Adrenal gland (tissue), 12 donors: ENCODE data around the gene THBD. TPM values are rescaled to one million over a fixed set of nuclear protein-coding genes. Genes with fewer than 3 reads are reported as not detected.

Experiments
- DNase-seq, 7 donors: peaks; one replicate each; pipeline ENCODE4 v3.0.0-alpha.2; 2019 to 2020
- H3K27ac ChIP-seq, 5 donors: fragments of 200-600 bp; sonication (generic) in 4 of 5; 1 replicate in 3 of 5; 2 replicates in 2 of 5; pipeline versions ENCODE4 v1.5.1 to v1.8.0; 2016 to 2020; ENCODE audit warnings: mild to moderate bottlenecking in 1 of 5
- H3K27me3 ChIP-seq: fragments of 200-600 bp; 2 replicates; pipeline ENCODE4 v1.8.0; 2021
- H3K36me3 ChIP-seq, 2 donors: fragments of 200-600 bp; replicated peaks in 1 of 2; 1 replicate in 1 of 2; 2 replicates in 1 of 2; pipeline versions ENCODE4 v1.5.1 to v1.8.0; 2018 to 2022
- H3K4me1 ChIP-seq, 2 donors: fragments of 200-600 bp; replicated peaks in 1 of 2; 1 replicate in 1 of 2; 2 replicates in 1 of 2; pipeline versions ENCODE4 v1.5.1 to v1.8.0; 2018 to 2021
- H3K4me3 ChIP-seq, 4 donors: fragments of 200-600 bp; sonication (generic) in 3 of 4; one replicate each; pipeline ENCODE4 v1.5.1; 2016 to 2018
- H3K9me3 ChIP-seq, 3 donors: fragments of 200-600 bp; sonication (generic) in 1 of 3; replicated peaks in 1 of 3; 1 replicate in 2 of 3; 2 replicates in 1 of 3; pipeline versions ENCODE4 v1.5.1 to v1.8.0; 2016 to 2021
- POLR2A ChIP-seq, 2 donors: fragments of 450-650 bp; IDR thresholded peaks; one replicate each; pipeline ENCODE4 v1.6.1; 2017; ENCODE audit warnings: antibody characterized with exemption in 2 of 2, mild to moderate bottlenecking in 2 of 2, moderate library complexity in 1 of 2
- WGBS, 4 donors: extraction: QIAGEN DNeasy Blood & Tissue Kit in 2 of 4; methylation state at CpG; one replicate each; pipeline versions ENCODE4 v1.1.5 to v1.1.7; 2013 to 2017; 5-methylcytosine and 5-hydroxymethylcytosine counted together
- intact Hi-C, 2 donors: fragments of 100-400 bp; cut with DNase I; formaldehyde crosslinking; loops; one replicate each; pipeline versions ENCODE4 v1.14.1 to v1.15.0; 2022 to 2023
- polyA plus RNA-seq, 3 donors: library from polyadenylated mRNA; stranded (reverse); fragments of 200-250 nt in 2 of 3; fragments of 350-450 nt in 1 of 3; fragmentation: Illumina TruSeq in 1 of 3; extraction: RNeasy Lipid Tissue Mini Kit (QIAGEN cat#74804) in 1 of 3; gene quantifications; one replicate each; pipeline ENCODE4 v1.2.3, GENCODE V29; 2013 to 2014
- total RNA-seq, 9 donors: library from RNA; depleted of rRNA in 4 of 9; stranded (reverse); fragments of >200 nt in 4 of 9; fragments of 120-200 nt in 1 of 9; fragmentation: NEBNext Ultra II Directional in 1 of 9; extraction: Animal tissue kit (Norgen Biotek cat#: 25700) in 1 of 9; gene quantifications; one replicate each; pipeline versions ENCODE4 v1.1.0 to v1.2.4, GENCODE V29; 2013 to 2023
- TF ChIP-seq, protein P1 (sequence below), 6 experiments: fragments of 450-650 bp in 4 of 6; fragments of 200-600 bp in 2 of 6; sonication (generic) in 1 of 6; IDR thresholded peaks; 1 replicate in 5 of 6; 2 replicates in 1 of 6; pipeline versions ENCODE4 v1.5.1 to v1.8.0; 2016 to 2021; ENCODE audit warnings: antibody characterized with exemption in 6 of 6, mild to moderate bottlenecking in 2 of 6, moderate library complexity in 1 of 6
- donor health status: healthy with polysubstance abuse.
- donor health status: Bipolar disorder and iron deficiency.
- donor health status: DM: yes; HTN: yes; CAD: no.
- donor health status: DM: no; HTN: no; CAD: no.
- donor health status: DM: no; HTN: no; CAD: no.
- donor health status: DM: yes; HTN: yes; CAD: no.

Gene THBD
- total and polyA plus RNA-seq, 12 donors, result 1.2 to 58.0 (median 17.5) TPM

DNA sequence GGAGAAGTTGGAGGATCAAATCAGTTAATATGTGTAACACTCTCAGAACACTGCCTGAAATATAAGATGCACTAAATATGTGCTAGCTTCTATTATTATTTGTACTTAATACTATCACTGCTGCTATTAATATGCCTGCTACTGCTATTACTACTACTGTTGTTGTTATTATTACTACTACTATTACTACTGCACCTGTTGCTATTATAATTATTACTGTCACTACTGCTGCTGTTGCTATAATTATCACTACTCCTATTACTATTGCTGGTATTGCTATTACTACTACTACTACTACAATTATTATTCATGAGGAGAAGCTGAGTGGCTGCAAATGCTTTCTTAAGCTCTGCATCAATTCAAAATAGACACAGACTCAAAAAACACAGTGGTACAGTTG lies 31.0 kb downstream of the THBD start:
- intact Hi-C loops, result no loop called here

DNA sequence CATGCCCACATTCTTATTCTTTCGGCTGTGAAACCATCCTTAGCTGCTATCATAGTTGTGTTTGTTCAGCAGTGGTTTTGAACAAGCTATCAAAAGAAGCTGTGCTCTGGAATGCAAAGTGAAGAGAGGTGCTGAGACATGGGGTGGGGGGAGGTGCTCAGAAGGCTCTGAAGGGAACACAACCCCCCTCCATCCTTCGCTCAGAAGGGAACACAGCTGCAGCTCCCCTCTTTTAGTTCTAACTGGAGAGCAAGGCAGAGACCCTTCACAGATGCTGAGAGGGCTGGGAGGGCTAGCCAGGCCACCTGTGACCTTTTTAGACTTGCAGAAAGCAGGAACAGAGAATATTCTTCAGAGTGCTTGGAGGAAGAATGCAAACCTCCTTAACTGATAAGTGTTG lies 32.0 kb downstream of the THBD start:
- 76 to 87% (median 86%) methylated on average over 2 of the region's 2 CpGs for WGBS, 4 donors
- intact Hi-C loops, result no loop called here

More for the DNA sequence above, 31.0 kb downstream of the THBD start:
- H3K4me1 ChIP-seq, result peaks cover 0 to 2% of the 10 kb centered on the region in 2 donors
- no peak for TF ChIP-seq POLR2A (IDR thresholded peaks at IDR 0.05)
- TF ChIP-seq, protein P1, sequence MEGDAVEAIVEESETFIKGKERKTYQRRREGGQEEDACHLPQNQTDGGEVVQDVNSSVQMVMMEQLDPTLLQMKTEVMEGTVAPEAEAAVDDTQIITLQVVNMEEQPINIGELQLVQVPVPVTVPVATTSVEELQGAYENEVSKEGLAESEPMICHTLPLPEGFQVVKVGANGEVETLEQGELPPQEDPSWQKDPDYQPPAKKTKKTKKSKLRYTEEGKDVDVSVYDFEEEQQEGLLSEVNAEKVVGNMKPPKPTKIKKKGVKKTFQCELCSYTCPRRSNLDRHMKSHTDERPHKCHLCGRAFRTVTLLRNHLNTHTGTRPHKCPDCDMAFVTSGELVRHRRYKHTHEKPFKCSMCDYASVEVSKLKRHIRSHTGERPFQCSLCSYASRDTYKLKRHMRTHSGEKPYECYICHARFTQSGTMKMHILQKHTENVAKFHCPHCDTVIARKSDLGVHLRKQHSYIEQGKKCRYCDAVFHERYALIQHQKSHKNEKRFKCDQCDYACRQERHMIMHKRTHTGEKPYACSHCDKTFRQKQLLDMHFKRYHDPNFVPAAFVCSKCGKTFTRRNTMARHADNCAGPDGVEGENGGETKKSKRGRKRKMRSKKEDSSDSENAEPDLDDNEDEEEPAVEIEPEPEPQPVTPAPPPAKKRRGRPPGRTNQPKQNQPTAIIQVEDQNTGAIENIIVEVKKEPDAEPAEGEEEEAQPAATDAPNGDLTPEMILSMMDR (IDR thresholded peaks at IDR 0.05), result no peak
- no peaks in the 10 kb centered on the region for H3K9me3 ChIP-seq
- no peak overlapping the region for H3K4me3 ChIP-seq
- DNase-seq, result no peak
- no peaks in the 10 kb centered on the region for H3K36me3 ChIP-seq
- H3K27ac ChIP-seq, result no peak overlapping the region
- no peaks in the 10 kb centered on the region for H3K27me3 ChIP-seq

DNA sequence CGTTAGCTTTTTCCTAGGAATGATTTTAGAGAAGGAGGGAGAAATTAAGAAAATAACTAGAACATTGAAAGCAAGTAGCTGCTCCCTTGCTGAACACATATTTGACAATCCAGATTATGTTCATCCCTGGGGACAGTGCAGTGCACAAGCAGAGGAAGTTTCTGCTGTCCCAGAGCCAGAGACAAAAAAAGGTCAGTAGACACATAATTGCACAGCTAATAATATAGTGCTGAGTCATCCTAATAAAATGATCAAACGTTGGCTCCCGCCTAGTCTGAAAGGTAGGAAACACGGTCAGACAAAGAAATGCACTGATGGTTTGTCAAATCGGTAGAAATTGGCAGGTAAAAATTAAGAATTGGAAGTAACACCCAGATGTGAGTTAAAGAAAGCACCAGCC lies 36.0 kb downstream of the THBD start:
- peak in 1 of 7 donors; percentile 53 for DNase-seq
- 35 to 61% (median 39%) methylated on average over 5 of the region's 5 CpGs for WGBS, 4 donors
- Histone ChIP-seq H3K27ac (no peak overlapping the region), H3K9me3 (no peaks in the 10 kb centered on the region), H3K4me3 (no peak overlapping the region), H3K27me3 (no peaks in the 10 kb centered on the region), H3K4me1 (peaks cover 0 to 7% of the 10 kb centered on the region in 2 donors), H3K36me3 (no peaks in the 10 kb centered on the region)
- intact Hi-C loops, result no loop called here
- TF ChIP-seq POLR2A (IDR thresholded peaks at IDR 0.05), result no peak
- TF ChIP-seq, protein P1 (IDR thresholded peaks at IDR 0.05), result no peak

More for the DNA sequence above, 32.0 kb downstream of the THBD start:
- Histone ChIP-seq H3K9me3 (no peaks in the 10 kb centered on the region), H3K27ac (no peak overlapping the region), H3K4me3 (no peak overlapping the region), H3K27me3 (no peaks in the 10 kb centered on the region), H3K36me3 (no peaks in the 10 kb centered on the region), H3K4me1 (peaks cover 0 to 7% of the 10 kb centered on the region in 2 donors)
- no peak for TF ChIP-seq POLR2A (IDR thresholded peaks at IDR 0.05)
- TF ChIP-seq, protein P1 (IDR thresholded peaks at IDR 0.05), result no peak
- no peak for DNase-seq

DNA sequence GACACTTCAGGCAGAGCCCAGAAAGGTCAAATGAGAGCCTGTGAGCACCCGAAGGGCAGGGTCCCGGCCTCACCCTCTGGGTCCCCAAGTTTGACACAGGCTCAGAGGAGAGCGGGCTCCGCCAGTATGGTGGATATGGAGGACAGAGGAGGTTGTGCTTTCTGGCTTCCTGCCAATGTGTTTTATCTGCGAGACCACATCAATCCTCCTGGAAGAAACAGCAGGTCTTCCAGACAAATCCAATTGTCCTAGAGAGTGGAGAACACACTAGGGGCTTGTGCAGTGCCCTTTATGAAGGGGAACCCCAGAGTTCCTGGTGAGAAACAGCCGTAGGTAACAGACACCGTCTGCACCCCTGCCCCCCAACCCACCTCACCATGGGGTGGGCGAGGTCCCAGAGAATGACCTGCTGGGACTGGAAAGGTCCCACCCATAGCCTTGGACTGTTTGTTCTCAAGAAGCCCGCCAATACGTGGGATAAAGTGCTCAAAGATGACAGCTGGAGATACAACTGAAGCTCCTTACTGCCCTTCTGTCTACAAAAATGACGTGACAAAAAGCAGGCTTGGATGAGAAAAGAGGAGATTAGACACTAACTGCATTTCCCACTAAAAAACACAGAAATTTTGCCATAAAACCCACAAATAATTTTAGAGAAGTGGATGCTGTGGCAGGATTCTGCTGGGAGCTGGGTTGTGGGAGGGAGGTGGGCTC lies 38.3 kb downstream of the THBD start:
- Histone ChIP-seq H3K27ac (no peak overlapping the region), H3K4me3 (no peak overlapping the region), H3K36me3 (no peaks in the 10 kb centered on the region), H3K27me3 (no peaks in the 10 kb centered on the region), H3K9me3 (no peaks in the 10 kb centered on the region), H3K4me1 (peaks cover 0 to 7% of the 10 kb centered on the region in 2 donors)
- no peak for DNase-seq
- intact Hi-C loops, result no loop called here
- TF ChIP-seq, protein P1 (IDR thresholded peaks at IDR 0.05), result no peak
- TF ChIP-seq POLR2A (IDR thresholded peaks at IDR 0.05), result no peak
- 85 to 90% (median 88%) methylated on average over 10 to 11 of the region's 11 CpGs for WGBS, 4 donors
